ENCODE data around the gene OXTR.
A peak's percentile ranks its signal among the peaks of the same experiment; 100 is the strongest.

OXTR gene

DNA sequence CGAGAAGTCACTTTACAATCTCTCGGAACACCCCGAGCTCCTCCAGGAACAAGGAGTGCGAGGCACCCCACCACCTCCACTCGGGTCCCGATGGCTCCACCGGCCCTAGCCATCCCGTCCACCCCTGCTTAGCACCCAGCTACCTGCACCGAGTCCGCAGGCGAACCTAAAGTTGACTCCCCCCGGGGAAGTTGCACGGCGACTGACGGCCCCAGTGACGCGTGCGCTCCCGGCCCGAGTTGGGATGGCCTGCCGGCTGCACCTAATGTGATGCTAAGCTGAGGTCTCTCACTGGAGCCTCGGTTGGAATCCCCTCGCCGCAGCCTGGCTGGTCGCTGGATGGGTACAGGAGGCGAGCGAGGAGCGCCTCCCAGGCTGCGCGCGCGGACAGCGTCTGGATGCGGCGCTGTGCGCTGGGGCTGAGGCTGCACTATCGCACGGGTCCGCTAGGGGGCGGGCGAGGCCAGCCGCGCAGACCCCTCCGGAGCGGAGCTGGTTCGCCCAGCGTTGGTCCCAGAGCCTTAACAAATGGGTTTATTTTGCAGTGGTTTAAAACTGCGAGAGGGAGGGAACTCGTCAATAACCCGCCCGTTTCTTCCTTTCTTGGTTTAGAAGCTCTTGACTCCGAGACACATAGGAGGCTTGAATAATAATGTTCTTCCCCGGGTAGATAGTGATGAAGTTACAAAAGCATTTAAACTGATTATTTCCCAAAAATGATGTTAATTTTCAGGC, at the start of gene OXTR:
TSS of gene OXTR (minus strand) at position 526 of the 735 bp plus-strand sequence. CDS start 1,426 bp downstream, outside the sequence.
- peak; percentile 79 for DNase-seq

DNA sequence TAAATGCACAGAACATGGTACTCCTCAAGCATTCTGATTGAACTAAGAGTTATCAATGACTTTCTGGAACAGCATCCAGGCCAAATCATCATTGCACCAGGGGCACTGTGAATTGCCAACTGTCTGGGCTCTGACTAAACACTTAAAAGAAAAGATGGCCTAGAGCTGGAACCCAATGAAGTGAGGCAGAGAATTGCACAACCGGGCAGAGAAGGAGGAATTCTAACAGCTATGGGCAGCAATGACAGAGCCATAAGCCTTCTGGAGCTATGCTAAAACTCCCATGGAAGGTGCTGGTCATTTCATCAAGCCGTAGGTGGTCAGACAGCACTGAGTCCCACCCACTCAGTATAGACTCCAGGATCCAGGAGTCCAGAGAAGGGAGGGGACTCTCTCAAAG, 48.1 kb upstream of the OXTR start:
- no peak for DNase-seq

DNA sequence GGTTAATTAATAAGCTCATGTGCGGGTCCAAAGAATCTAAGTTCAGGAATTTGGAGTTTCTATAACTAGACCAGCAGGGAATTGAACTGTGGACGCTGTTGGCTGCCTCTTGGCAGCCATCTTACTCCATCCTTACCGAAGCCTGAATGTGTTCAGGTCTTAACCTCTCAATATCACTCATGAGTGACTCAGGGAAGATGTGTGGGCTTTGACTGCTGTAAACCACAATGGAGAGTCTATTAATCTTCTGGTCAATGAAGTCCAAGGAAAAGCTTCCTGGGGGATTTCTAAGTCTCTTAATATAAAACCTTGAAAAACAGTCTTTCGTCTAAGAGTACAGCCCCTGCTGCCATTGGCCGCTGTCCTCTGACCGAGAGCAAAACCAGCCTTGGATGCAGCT, 46.7 kb upstream of the OXTR start:
- DNase-seq: no peak

DNA sequence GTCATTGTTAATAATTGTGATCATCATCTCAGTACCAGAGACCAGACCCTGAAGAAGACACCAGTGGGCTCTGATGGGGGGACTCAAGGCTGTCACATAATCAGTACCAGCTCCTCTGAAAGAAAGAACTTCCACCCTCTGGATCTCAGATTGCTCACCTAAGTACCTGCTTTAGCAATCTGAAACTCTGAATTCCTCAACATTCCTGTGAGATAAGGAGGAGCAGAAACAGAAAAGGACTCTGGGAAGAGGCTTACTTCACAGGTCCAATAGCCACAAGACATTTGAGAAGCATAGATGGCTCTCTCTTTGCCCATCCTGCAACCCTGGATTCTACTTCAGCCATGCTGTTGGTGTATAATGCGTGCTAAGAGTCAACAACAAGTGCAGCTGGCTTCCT, 44.0 kb upstream of the OXTR start:
- DNase-seq: no peak

DNA sequence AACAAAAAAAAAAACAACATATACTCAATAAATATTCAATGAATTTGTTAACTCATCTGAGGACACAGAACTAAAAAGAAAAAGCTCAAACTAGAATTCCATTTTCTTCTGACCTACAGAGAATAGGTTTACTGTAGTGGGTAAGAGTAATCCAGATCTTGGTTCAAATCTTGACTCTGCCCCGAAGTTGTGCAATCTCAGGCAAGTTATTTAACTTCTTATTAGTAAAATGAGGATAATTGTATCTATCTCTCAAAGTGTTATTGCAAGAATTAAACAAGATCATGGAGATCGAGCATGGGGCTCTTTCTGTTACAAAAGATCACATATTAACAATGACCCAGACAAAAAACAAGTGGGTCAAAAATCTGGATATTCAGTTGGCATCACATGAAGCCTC, 41.1 kb upstream of the OXTR start:
- DNase-seq: no peak

DNA sequence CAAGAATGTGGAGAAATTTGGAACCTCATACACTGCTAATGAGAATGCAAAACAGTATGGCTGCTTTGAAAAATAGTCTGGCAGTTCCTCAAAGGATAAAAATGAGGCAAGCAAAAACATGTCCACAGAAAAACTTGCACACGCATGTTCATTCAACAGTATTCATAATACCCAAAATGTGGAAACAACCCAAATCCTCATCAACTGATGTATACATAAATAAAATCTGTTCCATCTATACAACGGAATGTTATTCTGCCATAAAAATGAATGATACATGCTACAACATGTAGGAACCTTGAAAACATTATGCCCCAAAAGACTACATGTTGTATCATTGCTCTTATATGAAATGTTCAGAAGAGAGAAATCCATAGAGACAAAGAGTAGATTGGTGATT, 36.4 kb upstream of the OXTR start:
- DNase-seq: no peak

DNA sequence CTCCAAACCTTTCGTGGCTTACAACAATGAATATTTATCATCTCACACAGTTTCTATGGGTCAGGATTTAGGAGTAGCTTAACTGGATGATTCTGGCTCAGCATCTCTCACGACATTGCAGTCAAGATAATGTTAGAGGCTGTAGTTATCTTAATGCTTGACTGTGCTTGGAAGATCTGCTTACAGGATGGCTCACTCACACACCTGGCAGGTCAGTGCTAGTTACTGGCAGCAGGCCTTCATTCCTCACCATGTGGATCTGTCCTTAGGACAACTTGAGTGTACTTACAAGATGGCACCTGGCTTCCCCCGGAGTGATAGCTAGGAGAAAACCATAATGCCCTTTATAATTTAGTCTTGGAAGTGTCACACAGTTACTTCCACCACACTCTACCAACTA, 32.8 kb upstream of the OXTR start:
- no peak for DNase-seq

DNA sequence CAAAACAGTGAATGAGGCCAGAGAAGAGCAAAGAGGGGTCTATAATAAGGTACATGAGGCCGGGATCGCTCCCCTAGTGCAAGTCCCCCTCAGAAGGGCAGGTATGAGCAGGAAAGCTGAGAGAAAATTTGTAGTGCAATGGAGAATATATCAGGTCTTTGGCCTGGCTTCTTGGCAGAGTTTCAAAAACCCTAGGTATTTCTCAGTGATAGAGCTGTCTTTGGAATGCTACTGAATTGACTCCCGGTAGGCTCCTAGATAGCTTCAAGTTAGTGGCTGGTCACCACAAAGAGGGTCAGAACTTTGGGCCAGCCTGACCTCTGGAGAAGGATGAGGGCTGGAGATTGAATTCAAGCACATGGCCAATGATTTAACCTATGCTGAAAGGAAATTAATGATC, 30.6 kb upstream of the OXTR start:
- DNase-seq: no peak

DNA sequence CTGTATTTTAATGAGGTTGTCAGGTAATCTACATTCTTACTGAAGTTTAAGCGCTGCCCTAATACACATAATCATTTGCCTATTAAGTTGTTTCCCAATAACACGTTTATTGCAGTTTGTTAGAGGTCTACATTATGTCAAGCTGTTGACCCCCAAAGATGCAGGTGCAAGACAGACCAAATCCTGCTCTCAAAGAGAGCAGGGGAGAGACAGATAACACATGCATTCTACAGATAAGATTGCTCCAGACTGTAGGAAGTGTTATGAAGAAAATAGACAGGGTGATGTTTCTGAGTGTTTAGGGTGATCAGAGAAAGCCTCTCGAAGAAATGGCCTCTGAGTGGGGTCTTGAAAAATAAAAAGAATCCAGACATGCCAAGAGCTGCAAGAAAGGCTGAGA, 24.8 kb upstream of the OXTR start:
- no peak for DNase-seq

DNA sequence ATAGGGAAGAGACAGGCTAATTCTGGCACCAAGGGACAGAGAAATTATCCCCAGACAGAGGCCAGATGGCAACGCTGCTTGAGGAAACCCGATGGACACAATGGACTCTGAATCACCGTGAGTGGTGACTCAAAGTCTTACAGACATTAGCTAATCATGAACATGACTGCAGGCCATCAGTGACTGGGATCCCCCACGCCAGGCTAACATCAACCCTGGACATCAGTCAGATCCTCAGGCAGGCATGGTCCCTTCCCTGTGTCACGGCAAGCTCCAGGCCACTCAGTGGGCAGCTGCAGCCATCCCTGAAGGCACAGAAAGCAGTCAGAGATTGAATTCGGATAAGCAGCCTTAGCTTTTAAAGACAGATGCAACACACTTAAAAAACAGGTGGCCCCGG, 23.8 kb upstream of the OXTR start:
- DNase-seq: no peak

DNA sequence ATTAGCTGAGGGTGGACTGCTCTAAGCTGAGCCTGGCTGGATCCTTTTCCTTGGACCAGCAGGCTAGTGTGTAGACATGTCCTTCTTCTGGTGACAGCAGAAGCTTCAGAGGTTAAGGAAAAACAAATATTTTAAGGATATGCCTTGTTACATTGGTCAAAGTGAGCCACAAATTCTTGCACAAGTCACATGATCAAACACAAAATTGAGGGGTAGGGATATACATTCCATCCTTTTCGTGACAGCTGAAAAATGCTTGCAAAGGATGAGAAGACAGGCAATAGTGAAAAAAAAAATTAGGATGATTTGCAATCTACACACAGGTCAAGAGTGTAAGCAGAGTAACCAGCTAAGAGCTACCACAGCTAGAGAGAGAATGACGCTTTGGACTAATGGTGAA, 21.1 kb upstream of the OXTR start:
- DNase-seq: no peak

DNA sequence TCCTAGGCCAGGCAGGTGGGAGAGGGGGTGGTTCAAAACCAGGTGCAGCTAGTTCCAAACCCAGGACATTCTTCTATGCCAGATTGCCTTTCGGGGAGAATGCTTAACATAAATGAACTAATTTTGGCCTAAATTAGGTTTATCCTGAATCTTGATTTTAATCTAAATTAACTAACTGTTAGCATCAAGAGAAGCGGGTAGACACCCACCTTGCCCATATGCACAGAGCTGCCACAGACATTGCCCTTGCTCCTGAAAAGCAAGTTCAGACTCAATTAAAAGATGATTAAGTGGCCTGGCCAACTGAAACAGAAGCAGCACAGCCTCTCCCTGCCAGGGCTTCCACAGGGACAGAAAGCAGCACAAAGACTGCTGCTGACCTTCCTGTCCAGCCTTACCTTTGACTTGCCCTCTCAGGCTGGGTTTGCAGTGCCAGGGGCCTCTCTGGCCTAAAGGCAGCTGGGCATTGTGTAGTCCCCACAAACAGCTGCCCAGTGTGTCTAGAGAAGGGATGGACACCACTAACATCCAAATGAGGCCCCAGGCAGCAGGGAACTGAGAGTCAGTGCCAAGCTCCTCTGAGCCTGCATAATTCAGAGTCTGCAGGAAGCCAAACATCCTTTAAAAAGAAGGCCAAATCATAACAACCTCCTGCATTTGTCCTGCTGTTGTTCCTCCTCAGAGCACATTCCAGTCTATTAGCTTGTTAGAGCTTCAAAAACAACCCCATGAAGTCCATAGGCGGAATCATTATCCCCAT, 15.4 kb upstream of the OXTR start:
- DNase-seq: no peak

DNA sequence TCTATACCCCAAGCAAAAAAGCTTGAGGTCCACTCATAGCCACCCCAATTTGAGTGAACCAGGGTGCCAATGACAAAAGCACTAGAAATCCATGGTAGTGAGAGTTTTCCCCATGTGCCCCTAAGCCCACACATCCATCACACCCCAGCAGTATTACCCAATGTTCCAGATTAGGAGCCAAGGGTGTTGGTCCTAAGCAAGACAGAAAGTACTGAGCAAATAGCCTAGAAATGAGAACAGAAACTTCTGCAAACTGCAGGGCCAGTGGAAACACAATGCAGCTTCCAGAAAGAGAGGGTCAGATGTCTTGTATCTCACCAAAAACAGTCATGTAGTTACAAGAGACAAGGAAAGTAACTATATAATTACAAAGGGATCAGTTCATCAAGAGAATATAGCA, 10.9 kb upstream of the OXTR start:
- no peak for DNase-seq

DNA sequence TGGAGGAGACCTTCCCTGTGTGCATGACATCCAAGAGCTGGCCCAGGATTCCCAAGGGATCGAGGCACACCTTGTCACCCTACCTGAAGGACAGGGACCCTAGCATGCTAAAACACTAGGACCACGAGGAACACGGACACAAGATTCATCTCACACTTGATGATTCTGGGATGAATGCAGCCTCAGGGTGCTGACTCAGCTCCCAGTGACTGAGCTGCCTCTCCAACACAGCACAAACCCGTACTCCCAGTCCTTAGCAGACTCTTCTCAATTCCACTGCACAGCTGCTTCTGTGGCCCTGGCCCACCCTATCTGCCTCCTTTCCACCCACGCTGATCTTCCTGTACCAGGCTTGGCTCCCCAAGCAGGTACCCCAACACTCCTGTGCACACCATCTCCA, 9.1 kb upstream of the OXTR start:
- DNase-seq: no peak

DNA sequence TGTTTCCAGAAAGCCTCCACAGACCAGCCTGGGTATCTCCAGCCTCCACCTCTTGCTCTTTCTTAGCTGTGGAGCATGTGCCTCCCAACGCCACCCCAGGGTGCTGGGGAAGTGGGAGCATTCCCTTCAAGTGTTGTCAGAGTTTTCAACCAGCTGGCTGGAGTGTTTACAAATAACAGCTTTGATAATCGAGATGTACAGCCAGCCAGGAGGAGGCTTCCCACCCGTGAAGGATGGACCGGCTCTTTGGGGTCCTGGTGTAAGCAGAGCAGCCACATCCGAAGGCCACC, 8.5 kb upstream of the OXTR start:
- DNase-seq: no peak

DNA sequence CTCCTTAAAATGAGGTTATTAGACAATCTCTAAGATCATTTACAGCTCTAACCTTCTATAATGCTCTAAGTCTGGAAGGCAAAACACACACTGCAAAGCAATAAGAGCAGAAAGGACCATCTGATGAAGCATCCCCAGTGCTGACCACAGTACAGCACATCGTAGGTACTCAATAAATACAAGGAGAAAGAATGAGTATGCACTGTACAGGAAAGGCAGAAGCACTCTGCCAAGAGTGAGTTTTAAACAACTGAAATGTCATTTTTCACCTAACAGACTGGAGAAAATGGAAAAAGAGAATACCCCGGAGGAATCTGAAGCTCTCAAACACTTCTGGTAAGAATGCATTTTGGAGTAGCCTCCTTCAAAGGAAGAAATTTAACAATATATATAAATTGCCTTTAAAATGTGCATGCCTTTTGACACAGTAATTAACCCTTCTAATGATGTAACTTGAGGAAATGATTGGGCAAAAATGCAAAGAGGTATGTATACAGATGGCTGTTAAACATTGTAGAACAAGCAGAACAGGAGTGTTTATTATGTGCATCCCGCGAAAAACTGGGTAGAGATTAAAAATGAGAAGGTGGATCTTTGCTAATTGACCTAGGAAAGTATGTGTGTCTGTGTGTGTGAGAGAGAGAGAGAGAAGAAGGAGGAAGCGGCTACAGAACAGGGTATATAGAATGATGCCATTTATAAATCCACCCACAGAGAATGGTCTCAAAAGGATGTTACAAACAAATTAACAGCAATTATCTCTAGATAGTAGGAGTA, 8.0 kb upstream of the OXTR start:
- no peak for DNase-seq

DNA sequence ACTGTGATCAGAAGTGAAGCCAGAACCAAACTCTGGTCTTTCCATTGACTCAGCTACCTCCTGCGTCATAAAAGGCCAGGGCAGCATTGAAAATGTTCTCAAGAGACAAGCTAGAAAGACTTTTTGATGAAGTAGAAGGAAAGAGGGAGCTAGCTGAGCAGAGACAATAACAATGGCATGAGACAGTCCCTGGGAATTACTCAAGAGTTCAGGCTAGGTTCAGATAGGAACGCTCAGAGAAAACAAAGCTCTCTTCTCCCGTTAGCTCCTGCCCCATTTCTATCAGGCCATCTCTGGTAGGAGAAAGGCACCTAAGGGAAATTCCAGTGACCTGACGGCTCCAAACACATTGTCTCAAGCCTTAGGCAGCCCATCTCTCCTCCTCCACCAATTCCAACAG, 7.0 kb upstream of the OXTR start:
- DNase-seq: no peak

DNA sequence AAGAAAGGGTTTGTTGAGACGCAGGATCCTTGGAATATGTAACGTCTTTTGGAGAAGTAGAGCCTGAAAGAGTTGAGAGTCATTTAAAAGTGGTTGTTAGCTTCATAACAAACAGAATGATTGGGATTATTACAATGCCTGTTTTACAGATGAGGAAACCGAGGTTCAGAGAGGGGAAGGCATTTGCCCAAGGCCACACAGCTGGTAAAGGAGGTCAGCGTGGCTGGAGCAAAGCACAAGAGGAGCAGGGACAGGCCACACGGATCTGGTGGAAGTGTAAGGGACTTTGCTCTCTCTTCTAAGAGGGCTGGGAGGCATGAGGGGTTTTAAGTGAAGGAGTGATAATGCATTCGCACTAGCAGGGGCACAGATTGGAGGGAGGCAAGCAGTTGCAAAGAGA, 6.2 kb upstream of the OXTR start:
- DNase-seq: no peak

DNA sequence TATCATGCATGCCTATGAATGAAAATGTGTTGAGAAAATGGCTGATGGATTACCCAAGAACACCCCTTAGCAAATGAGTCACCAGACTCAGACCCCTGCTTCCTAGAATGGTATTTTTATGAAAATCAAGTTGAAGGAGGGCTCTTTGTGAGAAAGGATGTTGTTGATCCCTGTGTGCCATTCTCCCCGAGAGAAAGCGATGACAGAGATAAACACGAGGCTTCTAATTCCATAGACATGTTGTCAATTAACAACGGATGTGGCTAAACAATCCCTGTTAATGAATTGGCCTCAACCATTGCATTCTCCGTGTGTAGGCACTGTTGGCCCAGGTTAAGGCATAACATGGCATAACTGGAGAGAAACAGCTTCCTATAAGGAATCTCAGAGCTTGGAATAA, 5.8 kb upstream of the OXTR start:
- no peak for DNase-seq

DNA sequence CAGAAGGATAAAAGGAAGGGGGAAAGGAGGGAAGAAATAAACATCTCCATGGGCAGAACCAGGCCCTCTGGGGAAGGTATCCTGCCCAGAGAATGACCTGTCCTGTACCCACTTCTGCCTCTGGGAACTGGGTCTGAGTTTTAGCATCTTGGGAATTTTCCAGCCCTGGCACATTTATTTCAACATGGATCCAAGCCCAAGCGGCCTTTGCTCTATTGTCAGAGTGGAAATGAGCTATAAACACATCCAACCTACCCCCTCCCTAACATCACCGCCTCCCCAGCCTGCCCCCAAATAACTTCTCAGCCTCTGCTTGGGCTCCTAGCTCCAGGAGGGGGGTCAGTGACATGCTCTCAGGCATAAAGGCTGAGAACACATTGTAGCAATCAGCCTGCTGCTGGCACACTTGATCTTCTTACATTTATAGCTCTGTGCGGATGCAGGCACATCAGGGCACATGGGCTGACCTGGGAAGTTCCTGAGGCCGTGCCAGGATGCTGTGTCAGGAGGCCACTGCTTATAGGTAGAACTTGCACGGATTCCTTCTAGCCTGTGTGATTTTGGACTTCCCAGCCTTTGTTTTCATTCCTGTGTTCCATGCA, 4.6 kb upstream of the OXTR start:
- DNase-seq: no peak

DNA sequence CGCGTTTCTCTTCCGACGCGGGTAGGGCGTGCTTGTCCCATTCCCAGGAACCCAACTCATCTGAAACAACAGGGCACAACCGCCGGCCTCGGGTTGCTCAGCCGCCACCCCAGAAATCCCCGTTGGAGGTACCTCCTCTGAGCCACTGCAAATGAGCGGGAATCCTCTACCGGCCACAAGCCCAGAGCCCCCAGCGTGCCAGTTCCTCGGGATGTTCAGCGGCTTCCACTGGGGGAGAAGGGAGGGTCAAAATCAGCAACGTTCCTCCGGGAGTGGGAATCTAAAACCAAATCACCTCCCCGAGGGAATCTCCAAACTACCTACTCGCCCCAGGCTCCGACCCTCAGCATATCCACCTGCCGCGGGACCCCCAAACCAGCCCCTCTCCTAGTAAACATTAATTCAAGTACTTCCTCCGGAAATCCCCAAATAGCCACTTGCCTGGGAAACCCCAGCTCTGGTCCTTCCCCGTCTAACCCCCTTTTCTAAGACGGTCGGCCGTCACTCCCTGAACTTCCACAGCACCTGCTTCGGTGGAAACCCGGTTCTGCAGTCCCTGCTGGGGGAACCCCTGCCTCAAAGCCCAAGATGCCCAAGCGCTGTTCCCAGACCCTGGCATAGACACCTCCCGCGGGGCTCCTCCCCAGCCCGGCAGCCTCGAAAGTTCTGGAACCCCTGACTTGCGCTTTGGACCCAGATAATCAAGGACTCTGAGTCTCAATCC, 887 bp downstream of the OXTR start:
- DNase-seq: no peak

DNA sequence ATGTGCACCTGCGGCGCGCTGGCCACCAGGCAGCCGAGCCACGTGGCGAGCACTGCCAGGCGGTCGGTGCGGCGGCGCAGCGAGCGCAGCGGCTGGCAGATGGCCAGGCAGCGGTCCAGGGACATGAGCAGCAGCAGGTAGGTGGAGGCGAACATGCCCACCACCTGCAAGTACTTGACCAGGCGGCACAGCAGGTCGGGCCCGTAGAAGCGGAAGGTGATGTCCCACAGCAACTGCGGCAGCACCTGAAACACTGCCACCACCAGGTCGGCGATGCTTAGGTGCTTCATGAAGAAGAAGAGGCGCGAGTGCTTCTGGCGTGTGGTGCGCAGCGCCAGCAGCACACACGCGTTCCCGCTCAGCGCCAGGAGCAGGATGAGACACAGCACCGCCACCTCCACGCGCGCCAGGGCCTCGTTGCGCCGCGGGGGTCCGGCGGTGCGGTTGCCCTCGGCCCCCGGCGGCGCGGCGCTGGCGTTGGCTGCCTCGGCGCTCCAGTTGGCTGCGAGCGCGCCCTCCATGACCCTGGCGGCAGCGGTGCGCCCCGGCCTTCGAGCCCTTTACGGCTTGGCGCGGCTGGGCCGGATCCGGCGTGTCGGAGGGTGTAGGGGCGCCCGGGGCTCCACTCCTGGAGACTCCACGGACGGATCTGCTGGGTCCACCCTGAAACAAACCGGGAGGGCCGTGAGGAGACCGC, 1.6 kb downstream of the OXTR start:
- no peak for DNase-seq
